AML-193 (cell line): ENCODE data around the gene TANC2.
A peak's percentile ranks its signal among the peaks of the same experiment; 100 is the strongest.
"Not testable (repeated sequence)": the region's sequence is repeated elsewhere in the genome, so short reads cannot be mapped to it uniquely, and the experiment has no call there.

Experiments
- DNase-seq, 2 experiments: peaks; one replicate each; lab custom pipeline; 2025; lab: John Stamatoyannopoulos, UW

The TANC2 gene

DNA sequence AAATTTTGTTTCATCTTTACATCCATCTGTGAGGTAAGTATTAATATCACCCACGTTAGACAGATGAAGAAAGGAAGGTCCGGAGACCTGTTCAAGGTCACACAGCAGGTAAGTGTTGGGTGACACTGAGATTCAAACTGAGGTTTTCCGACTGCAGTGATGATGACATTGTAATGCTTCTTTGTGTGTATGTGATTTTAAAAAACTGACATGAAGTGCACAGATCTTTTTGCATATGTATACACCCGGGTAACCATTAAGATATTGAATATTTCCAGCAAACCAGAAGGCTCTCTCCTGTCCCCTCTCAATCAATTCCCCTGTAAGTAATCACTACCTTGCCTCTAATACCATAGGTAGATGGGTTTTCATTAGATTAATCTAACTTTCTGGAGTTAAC, 1.5 kb upstream of the TANC2 start:
- DNase-seq, result no peak

DNA sequence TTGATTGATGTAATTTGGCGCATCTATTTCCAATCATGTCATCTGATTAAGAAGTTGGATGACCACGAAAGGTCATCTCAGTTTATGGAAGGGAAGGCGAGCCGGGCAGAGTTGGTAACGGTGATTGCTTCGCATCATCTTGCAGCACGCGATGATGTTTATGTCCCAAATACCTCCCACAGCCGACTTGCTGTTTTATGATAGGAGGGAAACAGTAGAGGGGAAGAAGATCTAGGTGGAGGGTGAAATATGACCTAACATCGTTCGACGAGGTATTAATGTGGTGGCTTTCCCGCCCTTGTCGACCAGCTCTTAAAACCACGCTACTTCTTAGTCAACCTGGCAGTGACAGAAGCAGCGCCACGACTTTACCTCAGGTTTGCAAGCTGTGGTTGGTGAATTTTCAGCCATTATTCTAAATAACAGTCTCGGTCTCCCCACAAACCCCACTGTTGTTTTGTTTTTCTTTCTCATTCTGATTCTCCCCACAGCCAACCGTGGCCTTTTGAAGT, 805 bp upstream of the TANC2 start:
- DNase-seq, result no peak

DNA sequence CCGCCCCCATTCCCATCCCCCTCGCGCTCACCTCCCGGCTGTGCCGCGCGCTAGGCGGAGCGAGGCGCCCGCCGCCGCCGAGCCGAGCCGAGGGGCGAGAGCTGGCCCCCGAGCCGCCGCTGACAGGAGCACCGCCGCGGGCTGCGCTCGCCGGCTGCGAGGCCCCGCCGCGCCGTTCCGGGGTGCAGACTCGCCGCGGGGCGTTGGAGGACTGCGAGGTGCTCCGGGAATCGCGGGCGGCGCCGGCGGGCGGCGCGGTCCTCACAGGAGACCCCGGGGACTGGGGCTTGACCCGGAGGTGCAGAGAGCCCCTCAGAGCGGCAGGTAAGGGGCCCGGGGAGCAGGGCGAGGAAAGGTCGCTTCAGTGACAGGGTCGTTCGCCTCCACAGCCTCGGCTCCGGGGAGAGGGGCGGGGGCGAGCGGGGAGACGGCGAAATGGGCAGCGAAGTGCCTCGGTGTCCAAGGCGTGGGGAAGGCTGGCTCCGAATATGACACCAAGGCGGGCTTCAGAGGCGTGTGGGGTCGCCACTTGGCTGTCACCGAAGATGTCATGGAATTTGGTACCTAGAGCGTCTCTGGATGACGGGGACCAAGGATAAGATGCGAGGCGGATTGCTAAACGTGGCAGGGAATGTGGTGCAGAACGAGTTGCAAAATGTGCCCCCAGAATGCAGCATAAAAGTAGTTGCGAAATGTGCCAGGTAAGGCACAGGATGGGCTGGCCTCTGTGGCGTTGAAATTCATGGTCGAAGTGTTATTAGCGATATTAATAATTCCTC, 580 bp downstream of the TANC2 start:
- peak; percentile 22 to 33 for DNase-seq

DNA sequence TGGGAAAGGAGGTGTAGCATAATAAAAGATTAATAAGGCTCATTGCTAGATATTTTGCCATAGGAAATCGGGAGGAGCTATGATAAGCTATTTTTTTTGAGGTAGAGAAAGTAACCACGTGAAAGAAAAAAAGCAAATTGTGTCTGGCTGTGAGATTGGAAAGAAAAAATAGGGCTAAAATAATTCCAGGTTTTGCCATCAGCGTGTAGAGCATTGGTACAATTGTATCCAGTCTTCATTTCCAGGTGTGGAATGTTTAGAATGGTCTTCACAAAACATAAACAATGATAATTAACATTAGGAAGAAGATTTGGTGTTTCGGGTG, 1.1 kb downstream of the TANC2 start:
- DNase-seq, result no peak

DNA sequence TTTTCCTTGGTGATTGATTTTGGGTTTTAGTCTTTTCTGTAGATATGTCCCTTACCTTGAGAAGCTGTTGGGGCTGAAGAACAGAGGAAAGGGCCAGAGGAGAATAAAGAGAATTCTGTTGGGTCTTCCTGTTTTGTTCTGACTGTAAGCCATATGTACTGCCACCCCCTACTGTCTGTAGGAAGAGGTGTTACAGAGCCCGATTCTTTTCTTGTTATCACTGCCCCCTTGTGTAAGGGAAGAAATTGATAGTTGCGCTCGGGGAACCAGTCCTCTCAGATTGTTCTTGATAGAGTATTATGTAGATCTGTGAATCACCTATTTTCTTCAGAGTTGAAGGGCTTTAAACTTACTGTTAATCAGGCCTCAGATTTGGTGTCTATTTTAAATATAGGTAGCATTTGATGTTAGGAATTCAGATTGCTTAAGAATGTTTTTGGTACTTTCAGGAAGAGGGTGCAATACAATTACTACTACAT, 2.4 kb downstream of the TANC2 start:
- peak; percentile 97 to 98 for DNase-seq

DNA sequence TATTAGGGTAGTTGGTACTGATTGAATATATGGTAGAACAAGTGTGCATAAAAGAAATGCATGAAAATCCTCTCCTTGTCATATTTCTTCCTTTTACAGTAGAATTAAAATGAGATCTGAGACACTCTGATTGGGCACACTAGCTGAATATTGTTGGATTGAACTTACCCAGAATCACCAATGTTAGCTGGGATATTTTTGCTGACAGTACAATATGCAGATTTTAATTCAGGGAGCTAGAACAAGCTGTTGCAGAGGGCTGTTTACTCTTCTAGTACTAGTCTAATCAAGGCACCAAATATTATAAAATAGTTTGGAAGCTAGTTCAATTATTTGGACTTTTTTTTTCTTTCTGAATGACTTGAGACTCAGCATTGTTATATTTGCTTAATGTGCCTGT, 4.6 kb downstream of the TANC2 start:
- DNase-seq, result no peak

DNA sequence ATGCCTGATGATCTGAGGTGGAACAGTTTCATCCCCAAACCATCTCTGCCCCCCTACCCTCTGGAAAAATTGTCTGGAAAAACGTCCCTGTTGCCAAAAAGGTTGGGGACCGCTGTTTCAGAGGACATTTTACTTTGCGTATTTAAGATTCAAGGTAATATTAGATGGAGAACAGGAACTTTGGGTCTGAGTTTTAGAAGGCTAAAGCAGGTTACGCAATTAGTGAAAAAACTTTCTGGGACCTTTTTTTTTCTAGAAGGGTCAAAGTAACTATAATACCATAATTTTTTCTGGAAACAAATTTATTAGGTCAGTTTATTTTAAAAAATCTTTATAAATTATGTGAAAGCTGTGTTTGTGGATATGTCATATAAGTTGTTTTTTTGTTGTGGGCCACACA, 5.8 kb downstream of the TANC2 start:
- no peak for DNase-seq

DNA sequence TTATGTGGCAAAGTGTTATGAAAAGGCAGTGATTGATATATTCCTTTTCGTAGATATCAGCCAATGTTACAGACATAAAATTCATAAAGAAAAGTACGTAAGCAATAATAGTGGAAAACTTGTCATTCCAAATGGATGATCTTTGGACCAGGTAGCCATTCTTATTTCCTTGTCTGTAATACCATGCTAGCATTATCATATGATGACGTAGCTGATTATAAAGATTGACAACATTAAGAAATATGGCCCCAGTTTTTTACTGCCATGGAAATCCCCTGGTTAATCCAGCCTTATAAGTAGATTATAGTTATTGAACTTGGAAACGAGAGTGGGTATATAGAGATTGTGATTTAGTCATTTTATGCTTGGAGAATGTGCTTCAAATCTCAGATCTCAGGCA, 8.8 kb downstream of the TANC2 start:
- no peak for DNase-seq

DNA sequence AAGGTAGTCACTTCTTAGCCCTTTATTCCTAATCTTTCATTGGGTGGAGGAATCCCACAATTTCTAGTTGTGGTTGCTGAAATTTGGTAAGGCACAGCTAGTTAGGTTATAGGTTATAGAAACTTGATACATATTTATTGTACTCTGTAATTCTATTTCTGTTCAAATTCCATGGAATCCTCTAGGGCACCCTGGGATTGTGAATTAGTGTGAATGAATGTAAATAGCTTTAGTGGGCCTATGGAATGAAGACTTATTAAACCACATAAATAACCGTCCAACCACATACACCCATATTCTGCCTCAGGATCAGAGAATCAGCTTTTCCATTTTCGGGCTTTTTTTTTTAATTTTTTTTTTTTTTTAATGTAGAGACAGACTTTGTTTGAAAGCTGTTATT, 9.2 kb downstream of the TANC2 start:
- no peak for DNase-seq

DNA sequence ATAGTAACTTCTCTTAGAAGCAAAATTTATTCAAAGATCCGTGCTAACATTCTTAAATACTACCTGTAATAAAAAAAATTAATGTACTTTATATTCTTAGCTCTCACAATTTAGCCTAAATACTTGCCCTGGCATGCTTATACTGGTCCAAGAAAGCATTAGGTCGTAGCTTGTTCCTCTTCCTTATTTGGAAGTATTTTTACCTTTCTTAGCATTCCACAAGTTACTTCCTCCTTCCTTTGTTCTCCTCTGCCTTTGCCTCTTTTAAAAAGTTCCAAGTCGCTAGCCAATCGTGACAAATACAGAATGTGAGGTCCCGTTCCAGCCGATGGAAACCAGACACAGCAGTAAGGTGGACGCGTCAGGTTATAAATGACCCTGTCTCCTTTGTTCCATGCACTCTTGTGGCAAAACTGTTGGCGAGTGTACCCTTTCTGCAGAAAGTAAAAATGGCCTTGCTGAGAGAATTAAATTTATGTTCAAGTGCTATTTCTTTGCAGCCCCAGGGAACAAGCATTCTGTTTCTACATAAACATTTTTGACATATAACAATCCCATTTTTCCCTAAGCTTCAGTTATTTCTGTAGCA, 10.7 kb downstream of the TANC2 start:
- not testable (repeated sequence) for DNase-seq

DNA sequence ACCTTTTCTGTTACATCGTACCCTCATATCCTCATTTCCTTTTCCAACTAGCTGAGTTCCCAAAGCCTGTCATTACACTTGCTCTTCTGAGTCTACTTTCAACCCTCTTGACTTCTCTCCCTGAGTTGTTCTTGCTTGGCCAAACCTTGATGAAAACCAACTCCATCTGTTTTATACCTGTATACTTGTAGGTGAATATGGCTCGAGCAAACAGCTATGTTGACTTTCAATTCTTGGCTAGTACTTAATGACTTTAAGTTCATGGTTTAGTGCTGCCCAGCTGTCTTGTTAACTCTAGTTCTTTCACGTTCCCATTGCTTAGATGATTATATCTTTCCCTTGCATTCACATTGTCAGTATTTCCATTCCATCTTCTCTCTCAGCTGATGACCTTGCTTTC, 14.8 kb downstream of the TANC2 start:
- no peak for DNase-seq

DNA sequence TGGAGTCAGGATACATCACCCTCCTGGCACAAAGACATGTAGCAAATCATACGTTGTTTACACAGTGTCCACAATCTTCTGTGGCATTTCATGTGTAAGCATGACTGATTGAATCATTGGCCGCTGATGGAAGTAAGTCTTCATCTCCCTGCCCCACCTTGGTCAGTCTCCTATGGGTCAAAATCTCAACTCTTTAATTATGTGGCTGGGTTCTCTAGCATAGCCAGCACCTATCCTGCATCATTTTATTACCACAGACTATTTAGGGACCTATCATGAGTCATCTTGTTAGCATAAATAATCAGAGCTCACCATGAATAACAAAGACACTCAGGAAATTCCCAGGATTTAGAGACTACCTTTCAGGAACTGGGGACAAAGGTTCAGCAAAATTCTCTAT, 15.9 kb downstream of the TANC2 start:
- no peak for DNase-seq

DNA sequence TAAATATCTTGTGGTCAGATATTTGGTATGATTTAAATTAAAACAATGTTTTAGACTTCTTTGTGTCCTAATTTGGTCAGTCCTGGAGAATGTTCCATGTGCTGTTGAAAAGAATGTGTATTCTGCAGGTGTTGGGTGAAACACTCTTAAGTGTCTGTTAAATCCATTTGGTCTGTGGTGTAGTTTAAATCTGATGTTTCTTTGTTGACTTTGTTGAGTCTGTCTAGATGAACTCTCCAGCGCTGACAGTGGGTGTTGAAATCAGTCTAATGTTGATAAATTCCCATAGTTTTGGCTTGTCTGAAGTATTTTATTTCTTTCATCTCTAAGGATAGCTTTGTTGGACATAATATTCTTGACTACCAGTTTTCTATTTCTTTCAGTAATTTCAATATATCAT, 18.8 kb downstream of the TANC2 start:
- no peak for DNase-seq

DNA sequence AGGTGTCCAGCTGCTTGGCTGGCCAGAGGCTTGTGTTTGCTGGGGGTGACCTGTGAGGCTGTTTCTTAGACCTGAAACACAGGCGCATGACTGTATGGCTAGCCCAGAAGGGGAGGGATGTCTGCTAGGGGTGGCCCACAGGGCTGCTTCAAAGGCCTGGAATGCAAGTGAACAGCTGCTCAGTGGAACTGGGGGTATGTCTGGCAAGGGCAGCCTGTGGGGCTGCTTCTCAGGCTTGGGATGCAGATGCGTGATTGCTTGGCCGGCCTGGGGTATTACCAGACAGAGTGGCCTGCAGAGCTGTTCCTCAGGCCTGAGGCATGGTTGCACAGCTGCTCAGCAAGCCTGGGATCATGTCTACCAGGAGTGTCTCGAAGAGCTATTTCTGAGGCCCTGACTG, 20.5 kb downstream of the TANC2 start:
- no peak for DNase-seq

DNA sequence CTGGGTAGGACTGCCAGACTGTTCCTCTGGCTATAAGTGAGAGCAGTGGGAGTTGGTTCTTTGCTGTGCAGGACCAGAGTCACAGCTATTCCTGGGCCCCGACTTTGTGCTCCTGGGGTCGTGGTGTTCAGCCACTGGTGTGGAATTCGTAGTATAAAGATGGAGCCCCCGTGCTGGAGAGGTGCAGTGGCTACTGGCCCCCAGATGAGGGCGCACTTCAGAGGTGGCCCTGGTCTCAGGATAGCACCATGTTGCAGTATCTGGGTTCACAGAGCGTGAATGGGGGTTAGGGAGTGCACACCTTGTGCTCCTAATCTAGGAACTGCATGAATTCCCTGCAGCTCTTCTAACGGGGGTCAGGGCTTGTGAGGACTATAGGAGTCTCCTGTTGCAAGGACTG, 21.1 kb downstream of the TANC2 start:
- no peak for DNase-seq

DNA sequence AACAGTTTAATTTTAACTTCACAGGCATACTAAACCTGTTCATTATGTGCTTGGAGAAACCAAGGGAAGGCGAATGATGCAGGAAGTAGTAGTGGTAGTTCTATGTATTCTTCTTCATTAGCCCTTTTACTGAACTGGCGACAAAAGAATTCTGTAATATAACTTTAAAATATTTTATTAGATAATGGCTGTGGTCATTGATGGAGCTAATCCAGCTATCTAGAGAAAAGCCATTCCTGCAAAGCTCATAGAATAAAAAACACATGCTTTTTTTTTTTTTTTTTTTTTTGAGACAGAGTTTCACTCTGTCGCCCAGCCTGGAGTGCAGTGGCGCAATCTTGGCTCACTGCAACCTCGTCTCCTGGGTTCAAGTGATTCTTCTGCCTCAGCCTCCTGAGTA, 23.5 kb downstream of the TANC2 start:
- DNase-seq, result no peak

DNA sequence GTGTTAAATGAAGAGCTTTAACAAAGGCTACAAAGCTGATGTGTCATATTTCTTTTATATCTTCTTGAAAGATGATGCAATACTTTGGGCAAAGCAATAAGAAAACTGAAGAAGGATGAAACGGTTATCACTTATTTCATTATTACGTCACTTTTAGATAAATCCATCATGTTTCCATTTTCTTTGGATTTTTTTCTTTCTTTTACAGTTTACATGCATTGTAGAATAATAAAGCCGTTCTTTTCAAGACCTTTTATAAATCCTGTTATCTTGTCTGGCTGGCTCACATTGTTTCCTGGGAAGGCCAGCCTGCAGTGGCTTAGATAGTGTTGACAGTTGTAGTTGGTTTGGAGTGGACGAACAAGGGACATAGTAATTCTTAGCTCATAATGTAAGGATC, 28.9 kb downstream of the TANC2 start:
- DNase-seq, result peak; percentile 40 to 59

DNA sequence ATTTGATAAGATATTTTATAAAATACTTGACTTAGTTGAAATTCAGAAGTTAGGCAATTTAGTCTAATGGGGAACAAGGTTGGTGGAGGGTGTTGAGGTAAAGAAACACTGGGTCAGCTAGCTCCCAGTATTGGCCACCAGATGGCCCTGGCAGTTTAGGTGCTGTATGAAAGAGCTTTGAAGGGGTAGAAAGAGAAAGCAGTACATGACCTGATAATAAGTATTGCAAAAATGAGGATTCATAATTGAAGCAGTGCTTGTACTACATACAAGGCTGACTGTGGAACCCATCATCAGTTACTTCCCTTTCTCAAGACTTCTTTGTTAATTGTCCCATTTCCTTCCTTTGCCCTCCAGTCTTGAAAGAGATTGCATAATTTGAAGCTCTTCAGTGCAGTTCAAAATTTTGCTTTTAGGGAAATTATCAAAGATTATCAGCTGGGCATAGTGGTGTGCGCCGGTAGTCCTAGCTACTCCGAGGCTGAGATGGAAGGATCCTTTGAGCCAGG, 29.4 kb downstream of the TANC2 start:
- DNase-seq, result peak; percentile 100

DNA sequence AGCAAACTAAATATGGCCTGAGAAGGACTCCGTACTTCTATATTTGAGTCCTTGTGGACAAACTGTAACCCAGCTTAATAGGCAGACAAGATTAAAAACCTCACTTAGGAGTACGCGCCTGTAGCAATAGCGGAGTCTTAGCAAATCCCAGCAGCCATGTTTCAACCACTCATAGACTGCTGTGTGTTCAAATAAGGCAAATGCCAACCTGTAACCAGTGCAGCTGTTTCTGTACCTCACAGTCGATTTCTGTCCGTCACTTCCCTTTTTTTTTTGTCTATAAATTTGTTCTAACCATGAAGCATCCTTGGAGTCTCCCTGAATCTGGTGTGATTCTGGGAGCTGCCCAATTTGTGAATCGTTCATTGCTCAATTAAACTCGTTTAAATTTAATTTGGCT, 30.2 kb downstream of the TANC2 start:
- no peak for DNase-seq

DNA sequence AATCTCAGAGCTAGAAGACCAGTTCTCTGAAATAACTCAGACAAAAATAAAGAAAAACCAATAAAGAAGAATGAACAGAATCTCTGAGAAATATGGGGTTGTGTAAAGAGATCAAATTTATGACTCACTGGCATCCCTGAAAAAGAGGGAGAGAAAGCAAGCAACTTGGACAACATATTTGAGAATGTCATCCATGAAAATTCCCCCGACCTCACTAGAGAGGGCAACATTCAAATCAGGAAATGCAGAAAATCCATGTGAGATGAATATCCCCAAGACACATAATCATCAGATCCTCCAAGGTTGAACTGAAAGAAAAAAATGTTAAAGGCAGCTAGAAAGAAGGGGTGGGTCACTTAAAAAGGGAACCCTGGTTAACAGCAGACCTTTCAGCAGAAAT, 32.1 kb downstream of the TANC2 start:
- DNase-seq, result no peak

DNA sequence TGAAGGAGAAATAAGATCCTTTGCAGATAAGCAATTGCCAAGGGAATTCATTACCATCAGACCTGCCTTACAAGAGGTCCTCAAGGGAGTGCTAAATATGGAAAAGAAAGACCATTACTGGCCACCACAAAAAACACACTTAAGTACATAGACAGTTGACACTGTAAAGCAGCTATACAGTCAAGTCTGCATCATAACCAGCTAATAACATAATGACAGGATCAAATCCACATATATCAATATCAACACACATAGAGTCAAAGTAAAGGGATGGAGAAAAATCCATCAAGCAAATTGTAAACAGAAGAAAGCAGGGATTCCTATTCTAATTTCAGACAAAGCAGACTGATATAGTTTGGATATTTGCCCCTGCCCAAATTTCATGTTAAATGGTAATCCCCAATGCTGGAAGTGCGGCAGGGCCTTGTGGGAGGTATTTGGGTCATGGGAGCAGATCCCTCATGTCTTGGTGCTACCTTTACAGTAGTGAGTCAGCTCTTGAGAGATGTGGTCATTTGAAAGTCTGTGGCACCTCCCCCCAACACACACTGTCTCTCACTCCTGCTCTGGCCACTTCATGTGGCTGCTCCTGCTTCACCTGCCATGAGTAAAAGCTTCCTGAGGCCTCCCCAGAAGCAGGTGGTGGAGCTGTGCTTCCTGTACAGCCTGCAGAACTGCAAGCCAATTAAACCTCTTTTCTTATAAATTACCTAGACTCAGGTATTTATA, 32.8 kb downstream of the TANC2 start:
- DNase-seq, result no peak

DNA sequence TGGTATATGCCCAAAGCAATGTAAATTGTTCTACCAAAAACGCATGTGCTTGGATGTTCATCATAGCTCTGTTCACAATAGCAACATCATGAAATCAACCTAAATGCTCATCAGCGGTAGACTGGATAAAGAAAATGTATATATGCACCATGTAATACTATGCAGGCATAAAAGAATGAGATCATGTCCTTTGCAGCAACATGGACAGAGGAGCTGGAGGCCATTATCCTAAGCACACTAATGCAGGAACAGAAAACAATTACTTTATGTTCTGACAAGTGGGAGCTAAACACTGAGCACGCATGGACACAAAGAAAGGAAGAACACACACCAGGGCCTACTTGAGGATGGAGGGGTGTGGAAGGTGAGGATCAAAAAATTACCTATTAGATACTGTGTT, 33.7 kb downstream of the TANC2 start:
- no peak for DNase-seq
